ENCODE measurements around the gene SMC5. TPM values are rescaled to one million over a fixed set of nuclear protein-coding genes. Genes with fewer than 3 reads are reported as not detected.

SMC5 gene
- polyA plus RNA-seq, 1 of the 3 experiments (the other 2 are of a cell fraction), result 5.3 TPM

DNA sequence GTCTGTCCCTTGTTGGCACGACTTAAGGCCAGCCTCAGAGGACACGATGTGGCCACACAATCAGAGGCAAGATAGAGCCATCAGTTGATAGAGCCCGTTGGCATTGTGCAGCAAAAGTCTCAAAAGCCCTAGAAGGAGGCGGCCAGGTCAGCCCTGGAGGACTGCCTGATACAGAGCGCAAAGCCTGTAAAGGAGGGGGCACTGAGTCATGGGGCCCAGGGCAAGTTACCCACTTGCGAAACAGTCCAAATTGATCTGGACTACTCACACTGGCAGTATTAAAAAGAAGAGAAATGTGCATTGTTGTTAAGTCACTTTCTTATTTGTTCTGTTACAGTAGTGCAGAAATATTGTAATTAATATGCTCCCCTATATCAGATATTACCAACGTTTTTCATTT, 104.2 kb downstream of the SMC5 start:
- no peak overlapping the region for H3K9ac ChIP-seq
- 87% methylated on average over 7 of the region's 7 CpGs for WGBS (ENCODE audit: low lambda C conversion rate)
- CTCF ChIA-PET, result no interaction called here
- no peaks in the 10 kb centered on the region for H3K4me1 ChIP-seq (ENCODE audit: control insufficient read depth in 1 of 2, insufficient read depth in 2 of 2, low read depth in 1 of 2, low read length in 1 of 2)
- no peak overlapping the region for H3K4me3 ChIP-seq (ENCODE audit: low read depth in 2 of 2, low read length in 1 of 2)
- POLR2A ChIA-PET, result no interaction called here
- no peak overlapping the region for H3K4me2 ChIP-seq
- H3K9me2 ChIP-seq, result no peaks in the 10 kb centered on the region
- no peaks in the 10 kb centered on the region for H3K9me3 ChIP-seq
- H3F3A ChIP-seq (replicated peaks; ENCODE audit: insufficient read depth), result peaks cover 3% of the 10 kb centered on the region
- no peak for DNase-seq
- H2AFZ ChIP-seq (ENCODE audit: low read depth), result no peak overlapping the region
- peaks cover 1 to 11% of the 10 kb centered on the region in 2 experiments for H3K36me3 ChIP-seq (replicated peaks in 1 of 2; ENCODE audit: control insufficient read depth in 1 of 2, insufficient read depth in 2 of 2, low read length in 1 of 2)
- no peaks in the 10 kb centered on the region for H3K79me2 ChIP-seq (ENCODE audit: insufficient read depth)
- H3K27me3 ChIP-seq (ENCODE audit: insufficient read depth), result no peaks in the 10 kb centered on the region
- H3K27ac ChIP-seq (ENCODE audit: low read depth in 2 of 2, low read length in 1 of 2), result no peak overlapping the region
- no peak for TF ChIP-seq RAD21 (IDR thresholded peaks at IDR 0.05; ENCODE audit: low read length)
- TF ChIP-seq, protein P1, sequence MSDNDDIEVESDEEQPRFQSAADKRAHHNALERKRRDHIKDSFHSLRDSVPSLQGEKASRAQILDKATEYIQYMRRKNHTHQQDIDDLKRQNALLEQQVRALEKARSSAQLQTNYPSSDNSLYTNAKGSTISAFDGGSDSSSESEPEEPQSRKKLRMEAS (IDR thresholded peaks at IDR 0.05; ENCODE audit: low read depth), result no peak
- TF ChIP-seq, protein P2, sequence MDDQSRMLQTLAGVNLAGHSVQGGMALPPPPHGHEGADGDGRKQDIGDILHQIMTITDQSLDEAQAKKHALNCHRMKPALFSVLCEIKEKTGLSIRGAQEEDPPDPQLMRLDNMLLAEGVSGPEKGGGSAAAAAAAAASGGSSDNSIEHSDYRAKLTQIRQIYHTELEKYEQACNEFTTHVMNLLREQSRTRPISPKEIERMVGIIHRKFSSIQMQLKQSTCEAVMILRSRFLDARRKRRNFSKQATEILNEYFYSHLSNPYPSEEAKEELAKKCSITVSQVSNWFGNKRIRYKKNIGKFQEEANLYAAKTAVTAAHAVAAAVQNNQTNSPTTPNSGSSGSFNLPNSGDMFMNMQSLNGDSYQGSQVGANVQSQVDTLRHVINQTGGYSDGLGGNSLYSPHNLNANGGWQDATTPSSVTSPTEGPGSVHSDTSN (IDR thresholded peaks at IDR 0.05), result no peak
- no peaks in the 10 kb centered on the region for H4K20me1 ChIP-seq (ENCODE audit: insufficient read depth)

DNA sequence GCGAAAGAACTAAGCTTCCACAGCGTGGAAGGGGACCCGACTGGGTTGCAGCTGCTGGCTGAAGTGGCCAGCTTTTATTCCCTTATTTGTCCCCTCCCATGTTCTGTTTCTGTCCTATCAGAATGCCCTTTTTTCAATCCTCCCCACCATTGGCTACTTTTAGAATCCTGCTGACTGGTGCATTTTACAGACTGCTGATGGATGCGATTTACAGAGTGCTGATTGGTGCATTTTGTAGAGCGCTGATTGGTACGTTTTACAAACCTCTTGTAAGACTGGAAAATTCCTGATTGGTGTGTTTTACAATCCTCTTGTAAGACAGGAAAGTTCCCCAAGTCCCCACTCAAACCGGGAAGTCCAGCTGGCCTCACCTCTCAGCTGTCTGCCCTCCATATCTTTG, 105.0 kb downstream of the SMC5 start:
- no peak for TF ChIP-seq CHD2 (IDR thresholded peaks at IDR 0.05; ENCODE audit: low read length, partially characterized antibody)
- TF ChIP-seq, protein P3, sequence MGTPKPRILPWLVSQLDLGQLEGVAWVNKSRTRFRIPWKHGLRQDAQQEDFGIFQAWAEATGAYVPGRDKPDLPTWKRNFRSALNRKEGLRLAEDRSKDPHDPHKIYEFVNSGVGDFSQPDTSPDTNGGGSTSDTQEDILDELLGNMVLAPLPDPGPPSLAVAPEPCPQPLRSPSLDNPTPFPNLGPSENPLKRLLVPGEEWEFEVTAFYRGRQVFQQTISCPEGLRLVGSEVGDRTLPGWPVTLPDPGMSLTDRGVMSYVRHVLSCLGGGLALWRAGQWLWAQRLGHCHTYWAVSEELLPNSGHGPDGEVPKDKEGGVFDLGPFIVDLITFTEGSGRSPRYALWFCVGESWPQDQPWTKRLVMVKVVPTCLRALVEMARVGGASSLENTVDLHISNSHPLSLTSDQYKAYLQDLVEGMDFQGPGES (IDR thresholded peaks at IDR 0.05; ENCODE audit: low read depth, low read length), result no peak
- TF ChIP-seq YY1 (IDR thresholded peaks at IDR 0.05; ENCODE audit: low read depth), result no peak
- no peak for TF ChIP-seq JUND (IDR thresholded peaks at IDR 0.05)
- TF ChIP-seq, protein P4, sequence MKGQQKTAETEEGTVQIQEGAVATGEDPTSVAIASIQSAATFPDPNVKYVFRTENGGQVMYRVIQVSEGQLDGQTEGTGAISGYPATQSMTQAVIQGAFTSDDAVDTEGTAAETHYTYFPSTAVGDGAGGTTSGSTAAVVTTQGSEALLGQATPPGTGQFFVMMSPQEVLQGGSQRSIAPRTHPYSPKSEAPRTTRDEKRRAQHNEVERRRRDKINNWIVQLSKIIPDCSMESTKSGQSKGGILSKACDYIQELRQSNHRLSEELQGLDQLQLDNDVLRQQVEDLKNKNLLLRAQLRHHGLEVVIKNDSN (IDR thresholded peaks at IDR 0.05; ENCODE audit: borderline replicate concordance, low read depth), result no peak
- DNase-seq, result no peak
- POLR2A ChIA-PET, result no interaction called here

More for the DNA sequence above, 105.0 kb downstream of the SMC5 start:
- no peaks in the 10 kb centered on the region for H3K9me2 ChIP-seq
- H3K9ac ChIP-seq, result no peak overlapping the region
- H3K27me3 ChIP-seq (ENCODE audit: insufficient read depth), result no peaks in the 10 kb centered on the region
- H3F3A ChIP-seq (replicated peaks; ENCODE audit: insufficient read depth), result no peaks in the 10 kb centered on the region
- WGBS (ENCODE audit: low lambda C conversion rate), result over 99% methylated on average over 7 of the region's 7 CpGs
- no peak overlapping the region for H2AFZ ChIP-seq (ENCODE audit: low read depth)
- H3K4me2 ChIP-seq, result no peak overlapping the region
- no peak overlapping the region for H3K27ac ChIP-seq (ENCODE audit: low read depth in 2 of 2, low read length in 1 of 2)
- H4K20me1 ChIP-seq (ENCODE audit: insufficient read depth), result no peaks in the 10 kb centered on the region
- H3K4me3 ChIP-seq (ENCODE audit: low read depth in 2 of 2, low read length in 1 of 2), result no peak overlapping the region
- CTCF ChIA-PET, result interaction anchor here (0.6 to 1.0 kb wide), 4 partner anchors 84 to 239 kb away, joined by 3 read pairs; no protein-coding TSS in a partner anchor
- H3K4me1 ChIP-seq (ENCODE audit: control insufficient read depth in 1 of 2, insufficient read depth in 2 of 2, low read depth in 1 of 2, low read length in 1 of 2), result no peaks in the 10 kb centered on the region
- H3K79me2 ChIP-seq (ENCODE audit: insufficient read depth), result no peaks in the 10 kb centered on the region
- H3K9me3 ChIP-seq, result no peaks in the 10 kb centered on the region
- peaks cover 0 to 6% of the 10 kb centered on the region in 2 experiments for H3K36me3 ChIP-seq (replicated peaks in 1 of 2; ENCODE audit: control insufficient read depth in 1 of 2, insufficient read depth in 2 of 2, low read length in 1 of 2)
